K562 (cell line): ENCODE measurements around the gene BIRC5. TPM values are rescaled to one million over a fixed set of nuclear protein-coding genes. Genes with fewer than 3 reads are reported as not detected.

Experiments
- ARID1B ChIP-seq: fragments of 450-650 bp; IDR thresholded peaks from 2 replicates; pipeline ENCODE4 v1.6.1; 2016; ENCODE audit warnings: antibody characterized with exemption, mild to moderate bottlenecking, inconsistent platforms
- BRCA1 ChIP-seq, 2 experiments: fragments of 450-650 bp in 1 of 2; sonication (generic) in 1 of 2; formaldehyde crosslinking in 1 of 2; IDR thresholded peaks; 2 replicates each; pipeline versions ENCODE4 v1.5.0 to v1.6.1; 2017 to 2020; ENCODE audit warnings: mild to moderate bottlenecking in 1 of 2, missing genetic modification reagents in 1 of 2
- E4F1 ChIP-seq: fragments of 250-450 bp; sonication (Bioruptor Pico); IDR thresholded peaks from 2 replicates; pipeline ENCODE4 v1.5.0; 2021; ENCODE audit warnings: mild to moderate bottlenecking, borderline replicate concordance
- HNRNPLL ChIP-seq: fragments of 200-400 bp; formaldehyde crosslinking; IDR thresholded peaks from 2 replicates; pipeline ENCODE4 v1.6.1; 2017; ENCODE audit warnings: low read length, low read depth, mild to moderate bottlenecking; ENCODE audit not compliant: poor library complexity, severe bottlenecking
- KLF10 ChIP-seq: fragments of 250-450 bp; sonication (Bioruptor Pico); IDR thresholded peaks from 2 replicates; pipeline ENCODE4 v1.6.1; 2021; ENCODE audit warnings: matching md5 sums
- MNT ChIP-seq, 2 experiments: fragments of 450-650 bp; conservative IDR thresholded peaks; 2 replicates each; pipeline ENCODE4 v1.6.1; 2017; ENCODE audit warnings: mild to moderate bottlenecking in 2 of 2, moderate library complexity in 2 of 2
- MTA3 ChIP-seq: fragments of 450-650 bp; formaldehyde crosslinking; IDR thresholded peaks from 2 replicates; pipeline ENCODE4 v1.6.1; 2017; ENCODE audit warnings: mild to moderate bottlenecking, borderline replicate concordance
- MYNN ChIP-seq, 2 experiments: sonication (generic); formaldehyde crosslinking in 1 of 2; IDR thresholded peaks; 2 replicates each; pipeline versions ENCODE4 v1.5.0 to v1.6.1; 2016 to 2020; ENCODE audit warnings: antibody characterized with exemption in 1 of 2, missing genetic modification reagents in 1 of 2
- NR4A1 ChIP-seq, 2 experiments: fragments of 250-450 bp in 1 of 2; fragments of 450-650 bp in 1 of 2; sonication (Bioruptor Pico) in 1 of 2; IDR thresholded peaks; 2 replicates each; pipeline versions ENCODE4 v1.4.0 to v1.6.1; 2016 to 2020; ENCODE audit warnings: mild to moderate bottlenecking in 2 of 2, missing compliant biosample characterization in 1 of 2, missing genetic modification characterization in 1 of 2, moderate library complexity in 1 of 2
- STAT6 ChIP-seq: sonication (generic); formaldehyde crosslinking; IDR thresholded peaks from 2 replicates; pipeline ENCODE4 v1.8.1; 2023; ENCODE audit warnings: mild to moderate bottlenecking, missing genetic modification reagents
- TBP ChIP-seq: optimal IDR thresholded peaks from 2 replicates; pipeline ENCODE3; 2011; ENCODE audit warnings: low read depth, low read length, improper control_type of control experiment
- ZKSCAN1 ChIP-seq: fragments of 150-350 bp; IDR thresholded peaks from 2 replicates; pipeline ENCODE4 v1.6.1; 2016; ENCODE audit warnings: low read depth, low read length
- ZNF639 ChIP-seq, 2 experiments: fragments of 200-800 bp in 1 of 2; sonication (Bioruptor generic) in 1 of 2; sonication (generic) in 1 of 2; formaldehyde crosslinking in 1 of 2; IDR thresholded peaks in 1 of 2; conservative IDR thresholded peaks in 1 of 2; 2 replicates each; pipeline versions ENCODE4 v1.5.0 to v1.6.1; 2016 to 2020; ENCODE audit warnings: missing compliant biosample characterization in 1 of 2, missing genetic modification characterization in 1 of 2, missing genetic modification reagents in 1 of 2
- ZNF695 ChIP-seq: fragments of 450-650 bp; formaldehyde crosslinking; IDR thresholded peaks from 2 replicates; pipeline ENCODE4 v1.4.0; 2020; ENCODE audit warnings: mild to moderate bottlenecking, moderate library complexity
- ZNF696 ChIP-seq: fragments of 250-450 bp; sonication (Bioruptor Pico); conservative IDR thresholded peaks from 2 replicates; pipeline ENCODE4 v1.4.0; 2020; ENCODE audit warnings: mild to moderate bottlenecking, moderate library complexity
- polyA plus RNA-seq, 8 experiments: library from polyadenylated mRNA; depleted of rRNA in 4 of 8; stranded (reverse) in 5 of 8; unstranded in 3 of 8; fragments of >200 nt; fragmentation: Nextera tagmentation in 2 of 8; fragmentation: Illumina TruSeq in 1 of 8; extraction: Ambion mirVana in 2 of 8; extraction: Trizol in 1 of 8; gene quantifications; 2 replicates each; pipeline versions ENCODE4 v1.2.1 to v1.2.3, GENCODE V29; 2011 to 2014; ENCODE audit warnings: inconsistent platforms in 1 of 8, missing spikeins in 1 of 8
- total RNA-seq, 7 experiments: library from RNA; depleted of rRNA in 6 of 7; stranded (reverse); fragments of >200 nt in 6 of 7; fragmentation: Illumina TruSeq in 2 of 7; extraction: Trizol in 2 of 7; gene quantifications; 2 replicates each; pipeline versions ENCODE4 v1.2.1 to v1.2.3, GENCODE V29; 2011 to 2021; ENCODE audit warnings: low replicate concordance in 1 of 7

Gene BIRC5
- total and polyA plus RNA-seq, 9 of the 15 experiments (the other 6 are each of a cell fraction or from before 2014, with no cell fraction given): 64.4 to 140 (median 101) TPM

GRCh38 chr17:78263063-78263735, 49.1 kb downstream of the BIRC5 start (continued):
- no peak for TF ChIP-seq KLF10 (CRISPR knock-in tag)
- no peak for TF ChIP-seq NR4A1 (CRISPR knock-in tag; IDR thresholded peaks at IDR 0.05)
- peak; percentile 79 for TF ChIP-seq NR4A1 (tag; IDR thresholded peaks at IDR 0.05)
- TF ChIP-seq MTA3: peak; percentile 89; the same call in 1 of the 2 replicates
- TF ChIP-seq ZNF639 (CRISPR knock-in tag; conservative IDR thresholded peaks at IDR 0.05 in 1 of 2, IDR thresholded peaks at IDR 0.05 in 1 of 2): peak in 1 of 2 experiments; percentile 86; a peak in 2 of 4 replicates
- peak; percentile 73; the same call in 1 of the 2 replicates for TF ChIP-seq E4F1
- TF ChIP-seq ZKSCAN1: peak; percentile 36; the same call in 1 of the 2 replicates
- 0 out of 2 replicates have a peak, but pooled peaks have one; percentile 54 for TF ChIP-seq MYNN (IDR thresholded peaks at IDR 0.05)
- no peak for TF ChIP-seq MYNN (CRISPR knock-in tag; IDR thresholded peaks at IDR 0.05)
- TF ChIP-seq STAT6 (CRISPR knock-in tag): no peak
- TF ChIP-seq BRCA1 (IDR thresholded peaks at IDR 0.05): no peak
- no peak for TF ChIP-seq BRCA1 (CRISPR knock-in tag; IDR thresholded peaks at IDR 0.05)
- peak; percentile 60 for TF ChIP-seq TBP
- TF ChIP-seq ZNF696 (CRISPR knock-in tag): no peak
- peak; percentile 70 to 81 for TF ChIP-seq MNT (conservative IDR thresholded peaks at IDR 0.05)
- TF ChIP-seq ARID1B: peak; percentile 82
- no peak for TF ChIP-seq ZNF695 (CRISPR knock-in tag)
- TF ChIP-seq HNRNPLL: no peak
